Neutrophil (primary cell): ENCODE data around the gene GZMM.

ENCODE experiments used
- H3K27ac ChIP-seq: fragments of 200-600 bp; sonication (generic); 2 replicates; pipeline ENCODE4 v1.5.1; 2016; ENCODE audit warnings: mild to moderate bottlenecking, moderate library complexity
- H3K27me3 ChIP-seq: fragments of 200-600 bp; sonication (generic); 2 replicates; pipeline ENCODE4 v1.6.0; 2016; ENCODE audit warnings: mild to moderate bottlenecking
- H3K36me3 ChIP-seq: fragments of 200-600 bp; sonication (generic); 2 replicates; pipeline ENCODE4 v1.5.1; 2017
- H3K4me1 ChIP-seq, 2 experiments: fragments of 200-600 bp in 1 of 2; sonication (generic) in 1 of 2; 1 replicate in 1 of 2; 2 replicates in 1 of 2; pipeline versions ENCODE4 v1.5.1 to v1.6.1; 2013 to 2016; ENCODE audit warnings: low read depth in 1 of 2, low read length in 1 of 2, mild to moderate bottlenecking in 1 of 2, moderate library complexity in 1 of 2; ENCODE audit not compliant: control insufficient read depth in 1 of 2, insufficient read depth in 1 of 2
- H3K4me3 ChIP-seq, 2 experiments: fragments of 200-600 bp in 1 of 2; sonication (generic) in 1 of 2; 1 replicate in 1 of 2; 2 replicates in 1 of 2; pipeline ENCODE4 v1.5.1; 2013 to 2016; ENCODE audit warnings: low read depth in 1 of 2, low read length in 1 of 2, mild to moderate bottlenecking in 1 of 2, moderate library complexity in 1 of 2
- H3K9me3 ChIP-seq: fragments of 200-600 bp; sonication (generic); 2 replicates; pipeline ENCODE4 v1.5.1; 2016
- TF ChIP-seq, protein P1 (sequence below): fragments of 200-600 bp; sonication (generic); IDR thresholded peaks from 2 replicates; pipeline ENCODE4 v1.5.1; 2016; ENCODE audit warnings: antibody characterized with exemption

Gene GZMM

DNA sequence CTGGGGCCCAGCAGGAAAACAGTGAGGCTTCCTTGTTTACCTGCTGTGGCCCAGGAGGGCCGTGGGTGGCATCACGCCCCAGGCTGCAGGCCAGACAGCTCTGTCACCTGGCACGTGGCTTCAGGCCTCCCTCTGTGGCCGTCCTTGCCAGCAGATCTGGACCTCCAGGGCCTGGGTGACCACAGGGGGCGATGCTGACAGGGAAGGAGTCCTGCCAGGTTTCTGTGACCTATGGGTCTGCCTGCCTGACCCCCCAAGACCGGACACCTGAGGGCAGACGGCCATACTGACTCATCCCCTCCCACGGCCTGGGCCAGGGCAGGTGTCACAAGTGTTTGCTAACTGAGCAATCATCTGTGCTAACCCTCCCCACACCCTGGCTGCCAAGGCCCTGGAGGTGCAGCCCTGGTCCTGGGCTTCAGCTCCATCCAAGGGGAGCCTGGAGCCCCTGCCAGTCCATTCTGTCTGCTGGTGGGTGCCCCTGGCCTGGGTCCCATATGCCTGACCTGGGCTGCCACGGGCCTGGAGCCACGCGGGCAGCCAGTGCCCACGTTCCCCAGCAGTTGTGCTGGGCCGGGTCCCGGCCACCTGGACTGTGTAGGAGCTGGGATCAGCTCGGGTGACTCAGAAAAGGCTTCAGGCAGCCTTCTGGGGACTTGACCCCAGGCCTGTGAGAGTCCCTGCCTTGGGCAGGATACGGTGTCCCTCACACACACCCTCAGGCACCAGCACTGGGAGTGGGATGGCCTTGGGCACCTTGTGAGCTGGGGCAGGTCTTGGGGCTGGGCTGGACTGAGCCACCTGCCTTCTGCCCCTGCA is 8.6 kb upstream of the GZMM start:
- Histone ChIP-seq H3K27ac (peak overlapping the region; percentile 25), H3K36me3 (peaks cover 48% of the 10 kb centered on the region), H3K4me3 (no peak overlapping the region), H3K9me3 (no peaks in the 10 kb centered on the region), H3K4me1 (peaks cover 24 to 27% of the 10 kb centered on the region in 2 experiments), H3K27me3 (no peaks in the 10 kb centered on the region)
- TF ChIP-seq, protein P1, sequence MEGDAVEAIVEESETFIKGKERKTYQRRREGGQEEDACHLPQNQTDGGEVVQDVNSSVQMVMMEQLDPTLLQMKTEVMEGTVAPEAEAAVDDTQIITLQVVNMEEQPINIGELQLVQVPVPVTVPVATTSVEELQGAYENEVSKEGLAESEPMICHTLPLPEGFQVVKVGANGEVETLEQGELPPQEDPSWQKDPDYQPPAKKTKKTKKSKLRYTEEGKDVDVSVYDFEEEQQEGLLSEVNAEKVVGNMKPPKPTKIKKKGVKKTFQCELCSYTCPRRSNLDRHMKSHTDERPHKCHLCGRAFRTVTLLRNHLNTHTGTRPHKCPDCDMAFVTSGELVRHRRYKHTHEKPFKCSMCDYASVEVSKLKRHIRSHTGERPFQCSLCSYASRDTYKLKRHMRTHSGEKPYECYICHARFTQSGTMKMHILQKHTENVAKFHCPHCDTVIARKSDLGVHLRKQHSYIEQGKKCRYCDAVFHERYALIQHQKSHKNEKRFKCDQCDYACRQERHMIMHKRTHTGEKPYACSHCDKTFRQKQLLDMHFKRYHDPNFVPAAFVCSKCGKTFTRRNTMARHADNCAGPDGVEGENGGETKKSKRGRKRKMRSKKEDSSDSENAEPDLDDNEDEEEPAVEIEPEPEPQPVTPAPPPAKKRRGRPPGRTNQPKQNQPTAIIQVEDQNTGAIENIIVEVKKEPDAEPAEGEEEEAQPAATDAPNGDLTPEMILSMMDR, result no peak

- Histone ChIP-seq H3K27ac (no peak overlapping the region), H3K9me3 (no peaks in the 10 kb centered on the region), H3K4me1 (peaks cover 19 to 20% of the 10 kb centered on the region in 2 experiments), H3K27me3 (no peaks in the 10 kb centered on the region), H3K36me3 (peaks cover 54% of the 10 kb centered on the region), H3K4me3 (no peak overlapping the region)
- TF ChIP-seq, protein P1, result no peak
Measured at GRCh38 chr19:536031-536880, 7.6 kb upstream of the GZMM start.

DNA sequence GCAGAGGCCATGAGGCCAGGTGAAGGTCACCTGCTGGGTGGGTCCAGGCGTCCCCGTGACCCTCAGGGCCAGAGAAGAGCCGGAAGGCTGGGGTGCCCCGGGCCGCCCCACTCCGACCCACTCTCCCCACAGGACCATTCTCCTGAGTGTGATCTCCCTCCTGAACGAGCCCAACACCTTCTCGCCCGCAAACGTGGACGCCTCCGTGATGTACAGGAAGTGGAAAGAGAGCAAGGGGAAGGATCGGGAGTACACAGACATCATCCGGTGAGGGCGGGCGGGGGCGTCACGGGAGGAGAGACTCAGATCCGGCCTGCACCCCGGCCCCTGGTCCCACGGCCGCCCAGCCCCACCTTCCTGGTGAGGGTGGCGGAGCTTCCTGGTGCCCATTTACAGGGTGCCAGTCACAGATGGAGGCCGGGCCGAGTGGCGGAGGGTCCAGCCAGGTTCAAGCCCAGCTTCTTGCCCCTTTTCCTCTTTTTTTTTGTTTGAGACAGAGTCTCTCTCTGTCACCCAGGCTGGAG is 6.9 kb upstream of the GZMM start:
- no peaks in the 10 kb centered on the region for H3K27me3 ChIP-seq
- peaks cover 61% of the 10 kb centered on the region for H3K36me3 ChIP-seq
- no peak overlapping the region for H3K4me3 ChIP-seq
- H3K4me1 ChIP-seq, result peaks cover 19 to 20% of the 10 kb centered on the region in 2 experiments
- TF ChIP-seq, protein P1, result no peak
- H3K27ac ChIP-seq, result no peak overlapping the region
- no peaks in the 10 kb centered on the region for H3K9me3 ChIP-seq

DNA sequence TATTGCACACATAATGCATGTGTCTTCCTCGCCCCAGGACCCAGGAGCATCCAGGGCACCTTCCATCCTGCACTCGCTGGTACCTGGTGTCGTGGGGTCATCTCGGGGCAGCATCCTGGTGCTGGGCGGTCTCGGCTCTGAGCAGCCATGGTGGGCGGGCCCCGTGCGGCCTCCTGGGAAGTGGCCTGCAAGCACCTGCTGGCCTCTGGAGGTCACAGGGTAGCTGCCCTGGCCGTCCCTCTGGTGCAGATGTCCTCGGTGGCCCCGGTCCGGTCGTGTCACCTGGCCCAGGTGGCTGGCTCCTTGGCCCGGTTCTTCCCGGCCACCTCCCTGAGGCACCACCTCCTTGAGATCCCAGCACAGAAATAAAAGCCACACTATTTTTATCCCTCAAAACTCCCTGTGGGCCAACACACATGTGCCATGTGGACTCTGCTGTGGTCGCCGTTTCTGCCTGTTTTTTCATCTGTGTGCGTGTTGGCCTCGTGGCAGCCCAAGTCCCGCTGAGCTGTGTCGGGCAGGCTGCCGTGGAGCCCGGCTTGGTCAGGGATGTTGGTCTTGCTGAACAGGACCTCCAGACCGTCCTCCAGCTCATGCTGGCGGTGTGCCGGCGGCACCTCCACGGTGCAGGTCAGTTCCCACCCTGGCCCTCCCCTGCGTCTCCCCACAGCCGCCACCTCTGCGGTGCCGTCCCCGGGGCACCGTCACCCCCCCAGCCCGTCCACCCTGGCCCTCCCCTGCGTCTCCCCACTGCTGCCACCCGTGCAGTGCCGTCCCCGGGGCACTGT is 5.0 kb upstream of the GZMM start:
- H3K4me3 ChIP-seq, result no peak overlapping the region
- peaks cover under 1% of the 10 kb centered on the region for H3K27me3 ChIP-seq
- TF ChIP-seq, protein P1, result no peak
- no peak overlapping the region for H3K27ac ChIP-seq
- H3K4me1 ChIP-seq, result peaks cover under 1 to 3% of the 10 kb centered on the region in 2 experiments
- H3K9me3 ChIP-seq, result no peaks in the 10 kb centered on the region
- peaks cover 76% of the 10 kb centered on the region for H3K36me3 ChIP-seq

DNA sequence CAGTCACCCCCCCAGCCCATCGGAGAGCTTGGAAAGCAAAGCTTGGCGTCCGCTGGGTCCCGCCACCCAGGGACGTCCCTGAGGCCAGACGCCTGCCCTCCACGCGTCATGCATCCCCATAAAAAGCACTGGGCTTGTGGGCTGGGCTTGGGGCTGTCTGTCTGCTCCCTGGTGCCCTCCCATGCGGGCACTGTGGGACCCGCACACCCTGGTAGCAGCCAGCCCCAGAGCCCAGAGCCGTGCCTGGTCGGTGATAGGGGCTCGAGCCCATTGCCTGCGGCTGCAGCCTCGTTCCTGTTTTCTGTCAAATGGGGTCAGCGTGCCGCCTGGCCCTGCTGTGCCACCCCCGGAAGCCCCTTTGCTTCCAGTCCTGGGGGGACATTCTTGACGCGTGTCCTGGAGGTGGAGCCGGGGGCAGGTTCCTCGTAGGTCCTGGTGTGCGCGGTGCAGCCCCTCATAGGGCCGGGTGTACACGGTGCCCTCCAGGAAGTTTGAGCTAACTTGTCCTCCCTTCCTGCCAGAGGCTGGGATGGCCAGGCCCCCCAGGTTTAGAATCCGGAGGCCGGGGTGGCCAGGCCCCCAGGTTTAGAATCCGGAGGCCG is 4.3 kb upstream of the GZMM start:
- no peaks in the 10 kb centered on the region for H3K4me1 ChIP-seq
- H3K4me3 ChIP-seq, result no peak overlapping the region
- no peak overlapping the region for H3K27ac ChIP-seq
- peaks cover 8% of the 10 kb centered on the region for H3K27me3 ChIP-seq
- TF ChIP-seq, protein P1, result no peak
- no peaks in the 10 kb centered on the region for H3K9me3 ChIP-seq
- H3K36me3 ChIP-seq, result peaks cover 76% of the 10 kb centered on the region
